IMR-90 (cell line): ENCODE measurements around the gene CILP. TPM values are rescaled to one million over a fixed set of nuclear protein-coding genes. Genes with fewer than 3 reads are reported as not detected.

Experiments
- ATAC-seq: fragments of 200-7000 bp; cut with Tn5 transposase; 2 replicates; pipeline ENCODE4 v1.9.1; 2020; ENCODE audit warnings: low read depth, mild to moderate bottlenecking, moderate library complexity
- BruUV-seq: library from RNA; stranded (reverse); fragments of 400-500 nt; replicated peaks from 2 replicates; lab custom pipeline; 2021; lab: Mats Ljungman, UMichigan
- CTCF ChIA-PET: fragments of 300-600 bp; formaldehyde crosslinking; extraction: SDS; loops from one replicate; lab custom pipeline; 2021; ENCODE audit warnings: antibody characterized with exemption; lab: Yijun Ruan, JAX
- POLR2A ChIA-PET: fragments of 300-600 bp; sonication (Branson Sonifier 250); formaldehyde crosslinking; loops from one replicate; lab custom pipeline; 2022; ENCODE audit warnings: antibody characterized with exemption; ENCODE audit not compliant: unreplicated experiment; lab: Charles Lee
- DNase-seq: peaks from one replicate; pipeline ENCODE4 v3.0.0; 2013
- H2AFZ ChIP-seq: replicated peaks from 2 replicates; pipeline ENCODE3; 2013; ENCODE audit warnings: low read length, mild to moderate bottlenecking; ENCODE audit not compliant: poor library complexity
- H2AK5ac ChIP-seq: 2 replicates; pipeline ENCODE4 v1.6.1; 2013; ENCODE audit warnings: low read depth, low read length, inconsistent platforms
- H2AK9ac ChIP-seq: replicated peaks from 2 replicates; pipeline ENCODE3; 2013; ENCODE audit warnings: mild to moderate bottlenecking, low read depth, low read length, moderate library complexity; ENCODE audit not compliant: poor library complexity
- H2BK120ac ChIP-seq: 2 replicates; pipeline ENCODE4 v1.6.1; 2013; ENCODE audit warnings: low read depth, low read length, inconsistent platforms
- H2BK15ac ChIP-seq: 3 replicates; pipeline ENCODE4 v1.6.1; 2013; ENCODE audit warnings: low read depth, low read length, inconsistent platforms
- H2BK20ac ChIP-seq: 2 replicates; pipeline ENCODE4 v1.6.1; 2013; ENCODE audit warnings: low read depth, mild to moderate bottlenecking, inconsistent platforms, low read length, moderate library complexity
- H2BK5ac ChIP-seq: 2 replicates; pipeline ENCODE4 v1.6.1; 2013; ENCODE audit warnings: mild to moderate bottlenecking, low read depth, low read length, inconsistent platforms; ENCODE audit not compliant: poor library complexity, severe bottlenecking
- H3K14ac ChIP-seq: replicated peaks from 2 replicates; pipeline ENCODE4 v1.6.1; 2013; ENCODE audit warnings: low read depth, low read length, inconsistent platforms
- H3K18ac ChIP-seq: 2 replicates; pipeline ENCODE4 v1.6.1; 2013; ENCODE audit warnings: low read depth, low read length, control low read depth
- H3K23ac ChIP-seq: 2 replicates; pipeline ENCODE4 v1.6.1; 2013; ENCODE audit warnings: low read depth, low read length, inconsistent platforms
- H3K27ac ChIP-seq: 2 replicates; pipeline ENCODE4 v1.5.1; 2013; ENCODE audit warnings: mild to moderate bottlenecking, control low read depth, low read length; ENCODE audit not compliant: insufficient read depth
- H3K27me3 ChIP-seq: 2 replicates; pipeline ENCODE4 v1.6.1; 2013; ENCODE audit warnings: low read length; ENCODE audit not compliant: control insufficient read depth, insufficient read depth
- H3K36me3 ChIP-seq: 2 replicates; pipeline ENCODE4 v1.6.1; 2013; ENCODE audit warnings: low read length, mixed read lengths; ENCODE audit not compliant: control insufficient read depth, insufficient read depth
- H3K4ac ChIP-seq: 2 replicates; pipeline ENCODE4 v1.6.1; 2013; ENCODE audit warnings: low read depth, low read length, inconsistent platforms
- H3K4me1 ChIP-seq: 2 replicates; pipeline ENCODE4 v1.6.1; 2013; ENCODE audit warnings: low read length, mixed read lengths; ENCODE audit not compliant: control insufficient read depth, insufficient read depth
- H3K4me2 ChIP-seq: 2 replicates; pipeline ENCODE4 v1.6.1; 2013; ENCODE audit warnings: low read depth, mild to moderate bottlenecking, control low read depth, low read length, moderate library complexity
- H3K4me3 ChIP-seq: 2 replicates; pipeline ENCODE4 v1.5.1; 2013; ENCODE audit warnings: low read depth, mild to moderate bottlenecking, control low read depth, low read length, moderate library complexity; ENCODE audit not compliant: insufficient read depth
- H3K56ac ChIP-seq: 2 replicates; pipeline ENCODE4 v1.6.1; 2013; ENCODE audit warnings: low read length, inconsistent platforms; ENCODE audit not compliant: insufficient read depth; ENCODE audit errors: extremely low read depth
- H3K79me1 ChIP-seq, 2 experiments: 2 replicates each; pipeline ENCODE4 v1.6.1; 2013; ENCODE audit warnings: low read length in 2 of 2, inconsistent platforms in 1 of 2, low read depth in 1 of 2
- H3K9ac ChIP-seq: 2 replicates; pipeline ENCODE4 v1.6.1; 2013; ENCODE audit warnings: low read depth, low read length, control low read depth
- H3K9me1 ChIP-seq: 2 replicates; pipeline ENCODE4 v1.6.1; 2013; ENCODE audit warnings: low read length, inconsistent platforms; ENCODE audit not compliant: insufficient read depth
- H3K9me3 ChIP-seq: 2 replicates; pipeline ENCODE4 v1.6.1; 2013; ENCODE audit warnings: low read length; ENCODE audit not compliant: control insufficient read depth, insufficient read depth
- H4K20me1 ChIP-seq: 2 replicates; pipeline ENCODE4 v1.6.1; 2013; ENCODE audit warnings: low read length, inconsistent platforms; ENCODE audit not compliant: insufficient read depth
- H4K5ac ChIP-seq: 2 replicates; pipeline ENCODE4 v1.6.1; 2013; ENCODE audit warnings: mild to moderate bottlenecking, low read depth, low read length, control low read depth
- H4K8ac ChIP-seq, 2 experiments: 2 replicates each; pipeline ENCODE4 v1.6.1; 2013; ENCODE audit warnings: low read depth in 2 of 2, low read length in 2 of 2, control low read depth in 1 of 2, inconsistent platforms in 1 of 2
- H4K91ac ChIP-seq: 2 replicates; pipeline ENCODE4 v1.6.1; 2013; ENCODE audit warnings: low read depth, low read length, inconsistent platforms; ENCODE audit not compliant: insufficient read depth
- BHLHE40 ChIP-seq: fragments of 150-350 bp; IDR thresholded peaks from 2 replicates; pipeline ENCODE4 v1.6.1; 2016; ENCODE audit warnings: mild to moderate bottlenecking, low read depth, low read length
- MAZ ChIP-seq: IDR thresholded peaks from 2 replicates; pipeline ENCODE4 v1.6.1; 2012; ENCODE audit warnings: low read depth, mild to moderate bottlenecking, low read length, improper control_type of control experiment, moderate library complexity, borderline replicate concordance
- MXI1 ChIP-seq: IDR thresholded peaks from 2 replicates; pipeline ENCODE4 v1.6.1; 2012; ENCODE audit warnings: low read depth, mild to moderate bottlenecking, low read length, moderate library complexity, borderline replicate concordance
- NFE2L2 ChIP-seq: fragments of 150-350 bp; IDR thresholded peaks from 2 replicates; pipeline ENCODE4 v1.6.1; 2016; ENCODE audit warnings: low read depth, mild to moderate bottlenecking, low read length
- POLR2A ChIP-seq: IDR thresholded peaks from 2 replicates; pipeline ENCODE4 v1.6.1; 2012; ENCODE audit warnings: mild to moderate bottlenecking, low read depth, low read length
- RAD21 ChIP-seq: IDR thresholded peaks from 2 replicates; pipeline ENCODE4 v1.6.1; 2012; ENCODE audit warnings: low read length, improper control_type of control experiment
- SMC3 ChIP-seq: fragments of 150-350 bp; IDR thresholded peaks from 2 replicates; pipeline ENCODE4 v1.6.1; 2016; ENCODE audit warnings: low read depth, mild to moderate bottlenecking, antibody characterized with exemption, low read length, moderate library complexity
- WGBS, 2 experiments: methylation state at CpG; one replicate each; pipeline versions ENCODE4 v1.1.5 to v1.1.7; 2013; ENCODE audit warnings: missing lambda C conversion rate in 2 of 2; ENCODE audit not compliant: insufficient read length in 1 of 2; ENCODE audit errors: extremely low coverage in 2 of 2; 5-methylcytosine and 5-hydroxymethylcytosine counted together
- dilution Hi-C: fragments of 300-500 bp; cut with HindIII; formaldehyde crosslinking; loops from one replicate; pipeline ENCODE4 v1.14.3; 2018; ENCODE audit warnings: low sequenced_read_pairs; ENCODE audit not compliant: unreplicated experiment
- in situ Hi-C: fragments of 300-500 bp; cut with MboI; formaldehyde crosslinking; loops from 3 replicates; pipeline ENCODE4 v1.14.3; 2019; ENCODE audit warnings: low sequenced_read_pairs, inconsistent platforms, mixed read lengths
- intact Hi-C: fragments of 100-400 bp; cut with micrococcal nuclease; formaldehyde crosslinking; loops from 2 replicates; pipeline ENCODE4 v1.10.0; 2022
- polyA plus RNA-seq, 3 experiments: library from polyadenylated mRNA; depleted of rRNA; stranded (reverse); fragments of >200 nt; gene quantifications; 2 replicates each; pipeline ENCODE4 v1.2.3, GENCODE V29; 2012; ENCODE audit warnings: low replicate concordance in 1 of 3
- total RNA-seq: library from RNA; depleted of rRNA; stranded (reverse); fragments of >200 nt; gene quantifications from 2 replicates; pipeline ENCODE4 v1.2.3, GENCODE V29; 2012
- TF ChIP-seq, protein P1 (sequence below): fragments of 150-350 bp; IDR thresholded peaks from 2 replicates; pipeline ENCODE4 v1.6.1; 2017; ENCODE audit warnings: mild to moderate bottlenecking, antibody characterized with exemption, low read length, low read depth
- TF ChIP-seq, protein P2 (sequence below): fragments of 150-350 bp; IDR thresholded peaks from 2 replicates; pipeline ENCODE4 v1.6.1; 2016; ENCODE audit warnings: low read depth, mild to moderate bottlenecking, low read length, moderate library complexity, borderline replicate concordance

CILP gene
- total and polyA plus RNA-seq, 2 of the 4 experiments (the other 2 are of a cell fraction), result under 0.01 to 0.02 TPM

DNA sequence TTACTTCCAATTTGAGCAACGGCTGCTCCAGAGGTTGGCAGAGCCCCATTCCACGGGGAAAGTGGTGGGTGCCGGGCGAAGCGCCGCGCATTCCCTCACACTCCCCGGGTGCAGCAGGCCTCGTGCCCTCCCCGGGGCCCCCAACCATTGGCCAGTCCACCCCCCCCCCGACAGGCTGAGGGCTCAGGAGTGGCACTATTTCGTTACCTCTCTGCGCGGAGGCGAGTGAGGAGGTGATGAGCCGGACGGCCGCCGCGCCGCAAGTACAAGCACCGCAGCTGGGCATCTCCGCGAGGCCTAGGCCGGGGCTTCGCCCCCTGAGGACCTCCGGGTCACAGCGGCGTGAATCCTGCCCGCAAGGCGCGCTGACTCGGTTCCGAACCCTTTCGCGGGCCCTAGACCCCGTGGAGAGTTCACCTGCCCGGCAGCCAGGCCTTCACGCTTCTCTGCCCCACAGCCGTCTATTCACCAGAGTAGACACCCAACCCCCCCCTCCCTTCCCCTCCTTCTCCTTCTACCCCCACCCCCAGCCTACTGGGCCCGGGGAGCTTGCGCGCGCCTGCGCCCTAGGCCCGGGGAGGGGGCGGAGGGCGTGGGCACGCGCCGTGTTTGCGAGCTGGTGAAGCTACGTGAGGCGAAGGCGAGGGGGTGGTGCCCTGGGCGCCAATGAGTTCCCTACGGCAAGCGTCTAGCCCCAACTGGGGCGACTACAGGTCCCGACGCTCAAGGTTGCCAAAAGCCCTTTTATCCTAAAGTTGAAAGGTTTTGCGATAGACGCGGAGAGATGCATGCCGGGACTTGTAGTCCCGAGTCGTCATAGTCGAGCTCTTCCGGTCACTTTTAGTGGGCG lies 26.2 kb downstream of the CILP start, which contains the start of gene CLPX:
CLPX (minus strand) TSS at position 475 of the 850 bp plus-strand sequence; CDS start at position 286, 189 bp downstream.
- intact Hi-C loops, result loop anchor here (5.0 kb wide), 1 partner anchor 153 kb away; no protein-coding TSS in a partner anchor
- H2AFZ ChIP-seq, result peak within 1 kb of the TSS; percentile 99
- peak within 1 kb of the TSS; percentile 78 for H3K56ac ChIP-seq
- H3K36me3 ChIP-seq, result no peaks in the 10 kb centered on the region
- ChIA-PET CTCF (interaction anchor here (1.1 to 2.4 kb wide), 4 partner anchors 84 to 120 kb away, joined by 3 to 7 read pairs (median 6); partner anchors contain the start of gene RNU5B-1), POLR2A (interaction anchor here (0.5 to 1.0 kb wide), 3 partner anchors 113 to 1022 kb away, joined by 4 to 15 read pairs (median 11); partner anchors contain the start of genes PPIB and RNU5B-1)
- 0% methylated on average over 33 of the region's 70 CpGs; no CpG with 5 or more reads in 1 of the 2 experiments for WGBS, 2 experiments
- peak within 1 kb of the TSS; percentile 89 for H4K5ac ChIP-seq
- H3K9ac ChIP-seq, result peak within 1 kb of the TSS; percentile 94
- H3K4me2 ChIP-seq, result peak within 1 kb of the TSS; percentile 80
- TF ChIP-seq, protein P1, sequence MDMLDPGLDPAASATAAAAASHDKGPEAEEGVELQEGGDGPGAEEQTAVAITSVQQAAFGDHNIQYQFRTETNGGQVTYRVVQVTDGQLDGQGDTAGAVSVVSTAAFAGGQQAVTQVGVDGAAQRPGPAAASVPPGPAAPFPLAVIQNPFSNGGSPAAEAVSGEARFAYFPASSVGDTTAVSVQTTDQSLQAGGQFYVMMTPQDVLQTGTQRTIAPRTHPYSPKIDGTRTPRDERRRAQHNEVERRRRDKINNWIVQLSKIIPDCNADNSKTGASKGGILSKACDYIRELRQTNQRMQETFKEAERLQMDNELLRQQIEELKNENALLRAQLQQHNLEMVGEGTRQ, result peak; percentile 41; the same call in 1 of the 2 replicates
- TF ChIP-seq MXI1, result peak; percentile 1; the same call in 1 of the 2 replicates
- TF ChIP-seq RAD21, result no peak
- peak; percentile 76 for TF ChIP-seq POLR2A
- TF ChIP-seq MAZ, result peak; percentile 84; the same call in 1 of the 2 replicates
- TF ChIP-seq, protein P2, sequence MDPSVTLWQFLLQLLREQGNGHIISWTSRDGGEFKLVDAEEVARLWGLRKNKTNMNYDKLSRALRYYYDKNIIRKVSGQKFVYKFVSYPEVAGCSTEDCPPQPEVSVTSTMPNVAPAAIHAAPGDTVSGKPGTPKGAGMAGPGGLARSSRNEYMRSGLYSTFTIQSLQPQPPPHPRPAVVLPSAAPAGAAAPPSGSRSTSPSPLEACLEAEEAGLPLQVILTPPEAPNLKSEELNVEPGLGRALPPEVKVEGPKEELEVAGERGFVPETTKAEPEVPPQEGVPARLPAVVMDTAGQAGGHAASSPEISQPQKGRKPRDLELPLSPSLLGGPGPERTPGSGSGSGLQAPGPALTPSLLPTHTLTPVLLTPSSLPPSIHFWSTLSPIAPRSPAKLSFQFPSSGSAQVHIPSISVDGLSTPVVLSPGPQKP, result no peak
- TF ChIP-seq SMC3, result no peak
- TF ChIP-seq BHLHE40, result peak; percentile 75
- TF ChIP-seq NFE2L2, result no peak
- in situ Hi-C loops, result no loop called here
- H2BK20ac ChIP-seq, result peak within 1 kb of the TSS; percentile 49; the same call in 1 of the 2 replicates
- 0 out of 2 replicates have a peak, but pooled peaks cover 6% of the 10 kb centered on the region for H3K9me1 ChIP-seq
- peak within 1 kb of the TSS; percentile 6; the same call in 2 of the 3 replicates for H2BK15ac ChIP-seq
- dilution Hi-C loops, result no loop called here
- H3K23ac ChIP-seq, result peak within 1 kb of the TSS; percentile 77; the same call in 1 of the 2 replicates
- no peaks in the 10 kb centered on the region for H3K27me3 ChIP-seq
- H3K18ac ChIP-seq, result peak within 1 kb of the TSS; percentile 63
- H3K4ac ChIP-seq, result peak within 1 kb of the TSS; percentile 84
- ATAC-seq (peak; percentile 91), DNase-seq (peak; percentile 89)
- H2AK5ac ChIP-seq, result peak within 1 kb of the TSS; percentile 70
- H4K20me1 ChIP-seq, result peaks cover 25% of the 10 kb centered on the region
- peaks cover 0 to 30% of the 10 kb centered on the region in 2 experiments for H3K79me1 ChIP-seq
- H2AK9ac ChIP-seq, result peak within 1 kb of the TSS; percentile 96
- peak within 1 kb of the TSS; percentile 90 to 98 for H4K8ac ChIP-seq
- H3K9me3 ChIP-seq, result no peaks in the 10 kb centered on the region
- H3K4me1 ChIP-seq, result no peaks in the 10 kb centered on the region
- H2BK5ac ChIP-seq, result peak within 1 kb of the TSS; percentile 84
- H3K4me3 ChIP-seq, result peak within 1 kb of the TSS; percentile 87
- no TSS peak for BruUV-seq
- peak within 1 kb of the TSS; percentile 76 for H2BK120ac ChIP-seq
- peak within 1 kb of the TSS; percentile 79 for H4K91ac ChIP-seq
- peak within 1 kb of the TSS; percentile 94 for H3K27ac ChIP-seq
- H3K14ac ChIP-seq, result peak within 1 kb of the TSS; percentile 91
